GM19452 (cell line): ENCODE data around the gene PBLD.
"Not testable (repeated sequence)": the region's sequence is repeated elsewhere in the genome, so short reads cannot be mapped to it uniquely, and the experiment has no call there.

Experiments used
- ATAC-seq: cut with Tn5 transposase; IDR thresholded peaks from one replicate; pipeline ENCODE4 v1.9.1; 2021; ENCODE audit not compliant: unreplicated experiment

PBLD gene

GRCh38 chr10:68284062-68285001 is 48.4 kb downstream of the PBLD start:
- ATAC-seq: no peak

GRCh38 chr10:68280758-68281157 is 52.0 kb downstream of the PBLD start:
- no peak for ATAC-seq

DNA sequence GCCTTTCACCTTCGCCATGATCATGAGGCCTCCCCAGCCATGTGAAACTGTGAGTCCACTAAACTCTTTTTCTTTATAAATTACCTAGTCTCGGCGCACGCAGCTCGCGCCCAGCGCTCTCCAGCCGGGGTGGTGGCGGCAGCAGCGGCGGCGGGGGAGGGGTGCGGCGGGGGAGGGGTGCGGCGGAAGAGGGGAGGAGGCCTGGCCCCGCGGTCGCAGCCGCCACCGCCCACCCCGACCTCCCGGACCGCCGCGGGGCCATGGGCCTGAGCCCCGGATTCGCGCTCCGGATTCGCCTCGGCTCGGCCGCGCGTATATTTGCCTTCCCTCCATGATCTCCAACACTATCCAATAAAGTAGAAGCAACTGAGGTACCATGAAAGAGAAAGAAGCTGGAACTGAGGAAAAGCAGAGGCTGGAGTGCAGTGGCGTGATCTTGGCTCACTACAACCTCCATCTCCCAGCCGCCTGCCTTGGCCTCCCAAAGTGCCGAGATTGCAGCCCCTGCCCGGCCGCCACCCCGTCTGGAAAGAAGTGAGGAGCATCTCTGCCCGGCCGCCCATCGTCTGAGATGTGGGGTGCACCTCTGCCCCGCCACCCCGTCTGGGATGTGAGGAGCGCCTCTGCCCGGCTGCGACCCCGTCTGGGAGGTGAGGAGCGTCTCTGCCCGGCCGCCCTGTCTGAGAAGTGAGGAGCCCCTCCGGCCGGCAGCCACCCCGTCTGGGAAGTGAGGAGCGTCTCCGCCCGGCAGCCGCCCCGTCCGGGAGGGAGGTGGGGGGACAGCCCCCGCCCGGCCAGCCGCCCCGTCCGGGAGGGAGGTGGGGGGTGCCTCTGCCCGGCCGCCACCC is 53.6 kb downstream of the PBLD start:
- not testable (repeated sequence) for ATAC-seq

GRCh38 chr10:68277814-68278213 is 54.9 kb downstream of the PBLD start:
- not testable (repeated sequence) for ATAC-seq

DNA sequence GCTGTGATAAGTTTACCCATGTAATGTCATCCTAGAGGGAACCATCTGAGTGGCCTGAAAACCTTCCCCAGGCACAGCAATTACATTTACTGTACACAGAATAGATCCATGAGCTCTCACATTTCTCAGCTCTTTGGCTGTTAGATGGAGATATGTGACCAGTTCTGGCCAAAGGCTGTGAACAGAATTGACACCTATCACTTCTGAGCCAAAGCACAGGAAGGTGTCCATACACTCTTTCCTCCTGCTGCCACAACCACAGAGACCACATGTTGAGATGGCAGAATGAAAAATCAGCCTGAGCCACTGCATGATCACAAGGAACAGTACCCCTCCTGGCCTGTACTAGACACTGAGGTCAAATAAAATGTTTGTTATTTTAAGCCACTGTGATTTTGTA is 56.5 kb downstream of the PBLD start:
- ATAC-seq: no peak

DNA sequence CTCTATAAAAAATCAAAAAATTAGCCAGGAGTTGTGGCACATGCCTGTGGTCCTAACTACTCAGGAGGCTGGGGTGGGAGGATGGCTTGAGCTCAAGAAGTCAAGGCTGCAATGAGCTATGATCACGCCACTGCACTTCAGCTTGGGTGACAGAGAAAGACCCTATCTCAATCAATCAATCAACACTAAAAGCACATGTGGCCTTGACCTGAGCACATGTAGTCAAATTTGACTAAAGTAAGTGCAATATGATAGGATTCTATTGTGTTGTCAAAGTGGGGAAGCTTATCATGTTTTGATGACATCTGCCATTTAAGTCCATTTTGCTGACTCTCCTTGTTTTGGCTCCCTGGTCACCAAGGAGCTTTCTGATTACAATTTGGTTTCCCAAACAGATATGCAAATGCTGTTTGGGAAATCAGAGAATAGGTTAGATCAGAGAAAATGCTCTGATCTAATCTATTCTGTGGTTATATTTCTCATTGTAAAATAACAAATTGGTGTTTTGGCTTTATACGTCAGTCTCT is 57.1 kb downstream of the PBLD start:
- no peak for ATAC-seq

DNA sequence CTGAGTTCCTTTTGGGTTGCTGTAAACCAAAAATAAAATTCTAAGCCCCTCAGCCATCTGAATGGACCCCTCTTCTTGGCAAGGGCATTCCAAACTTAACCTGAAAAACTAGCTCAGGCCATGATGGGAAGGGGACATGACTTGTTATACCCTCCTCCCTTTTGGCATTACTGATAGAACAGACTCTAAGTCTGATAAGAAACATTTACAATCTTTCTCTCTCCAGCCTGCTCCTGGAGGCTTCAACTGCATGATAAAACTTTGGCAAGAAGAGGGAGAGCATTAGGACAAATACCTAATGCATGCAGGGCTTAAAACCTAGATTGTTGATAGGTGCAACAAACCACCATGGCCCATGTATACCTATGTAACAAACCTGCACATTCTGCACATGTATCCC is 59.9 kb downstream of the PBLD start:
- ATAC-seq: no peak

GRCh38 chr10:68271196-68271882 is 61.4 kb downstream of the PBLD start:
- no peak for ATAC-seq

DNA sequence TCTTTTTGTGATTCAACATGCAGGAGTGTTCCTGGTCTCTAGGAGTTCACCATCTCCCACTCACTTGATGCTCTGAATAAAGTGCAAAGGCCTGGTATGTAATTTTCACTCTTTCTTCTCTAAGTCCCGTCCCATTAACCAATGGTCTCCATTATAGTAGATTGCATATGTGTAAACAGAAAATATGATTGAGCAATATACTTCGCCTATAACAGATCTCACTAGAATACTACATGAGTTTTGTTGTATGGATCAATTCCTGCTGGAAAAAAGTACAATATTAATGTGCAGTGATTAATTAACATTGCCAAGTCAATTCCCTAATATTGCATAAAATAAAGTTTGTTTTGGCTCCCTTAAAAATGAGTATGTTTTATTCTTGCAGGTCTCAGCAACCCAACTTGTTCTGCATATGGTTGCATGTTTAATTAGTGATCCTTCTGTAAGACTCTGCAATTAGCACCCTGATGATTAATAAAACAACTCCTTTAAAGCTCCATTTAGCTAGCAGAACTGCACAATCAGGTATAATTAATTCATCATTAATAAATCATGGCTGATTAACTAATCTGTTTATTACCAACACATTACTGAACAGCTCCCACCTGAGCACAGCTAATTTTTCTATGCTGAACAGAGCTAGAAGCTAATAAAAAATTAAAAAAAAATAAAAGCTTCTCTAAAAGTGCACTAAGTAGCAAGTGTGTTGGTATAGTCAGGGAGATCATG is 63.0 kb downstream of the PBLD start:
- ATAC-seq: no peak

GRCh38 chr10:68261132-68261856 is 71.4 kb downstream of the PBLD start:
- no peak for ATAC-seq

DNA sequence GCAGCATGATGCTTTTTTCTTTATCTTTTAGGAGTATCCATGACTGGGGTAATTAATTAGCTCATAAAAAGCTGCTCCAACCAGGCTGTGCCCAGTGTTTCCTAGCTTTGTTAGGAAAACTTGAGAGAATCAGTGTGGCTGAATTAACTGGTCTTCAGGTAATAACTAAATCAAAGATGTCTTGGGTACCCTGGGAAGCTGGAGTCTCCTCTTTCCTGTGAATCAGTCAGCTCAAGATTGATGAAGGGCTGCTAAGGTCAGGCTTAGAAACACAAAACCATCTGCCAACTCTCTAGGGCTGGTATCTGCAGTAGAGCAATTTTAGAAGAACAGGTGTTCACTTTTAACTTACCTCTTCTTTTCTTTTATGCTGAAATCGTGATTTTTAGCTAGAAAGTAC is 79.4 kb downstream of the PBLD start:
- no peak for ATAC-seq

- ATAC-seq: no peak
These were observed 80.9 kb downstream of the PBLD start for GRCh38 chr10:68251625-68252495.

DNA sequence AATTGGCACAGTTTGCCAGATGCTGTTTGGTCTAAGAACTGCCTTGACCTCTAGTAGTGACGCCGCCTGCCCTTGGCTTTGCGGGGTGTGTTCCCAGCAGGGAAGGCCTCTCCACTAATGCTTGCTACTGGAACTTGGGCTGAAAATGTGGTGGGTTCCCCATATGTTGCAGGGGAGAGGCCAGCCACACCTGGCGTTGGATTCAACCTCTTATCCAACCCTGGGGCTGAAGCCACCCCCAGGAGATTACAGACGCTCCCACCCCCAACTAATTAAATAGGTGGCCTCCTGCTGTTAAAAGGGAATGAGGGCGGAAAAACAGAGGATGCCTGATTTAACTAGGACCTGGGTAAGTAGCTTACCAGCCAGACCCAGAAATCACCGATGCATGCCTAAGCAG is 81.6 kb downstream of the PBLD start:
- ATAC-seq: no peak

GRCh38 chr10:68249297-68249696 is 83.4 kb downstream of the PBLD start:
- ATAC-seq: no peak

- ATAC-seq: no peak
These were observed 84.8 kb downstream of the PBLD start for GRCh38 chr10:68247931-68248330.

DNA sequence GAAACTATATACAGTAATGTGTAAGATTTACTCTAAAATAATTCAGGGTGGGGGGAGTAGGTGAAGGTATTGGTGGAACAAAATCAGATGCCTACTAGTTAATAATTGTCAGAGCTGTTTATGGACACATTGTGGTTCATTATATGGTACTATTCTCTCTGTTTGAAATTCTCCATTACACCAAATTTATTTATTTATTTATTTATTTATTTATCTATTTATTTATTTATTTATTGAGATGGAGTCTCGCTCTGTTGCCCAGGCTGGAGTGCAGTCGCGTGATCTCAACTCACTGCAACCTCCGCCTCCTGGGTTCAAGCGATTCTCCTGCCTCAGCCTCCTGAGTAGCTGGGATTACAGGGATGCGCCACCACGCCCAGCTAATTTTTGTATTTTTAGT is 86.3 kb downstream of the PBLD start:
- ATAC-seq: not testable (repeated sequence)

DNA sequence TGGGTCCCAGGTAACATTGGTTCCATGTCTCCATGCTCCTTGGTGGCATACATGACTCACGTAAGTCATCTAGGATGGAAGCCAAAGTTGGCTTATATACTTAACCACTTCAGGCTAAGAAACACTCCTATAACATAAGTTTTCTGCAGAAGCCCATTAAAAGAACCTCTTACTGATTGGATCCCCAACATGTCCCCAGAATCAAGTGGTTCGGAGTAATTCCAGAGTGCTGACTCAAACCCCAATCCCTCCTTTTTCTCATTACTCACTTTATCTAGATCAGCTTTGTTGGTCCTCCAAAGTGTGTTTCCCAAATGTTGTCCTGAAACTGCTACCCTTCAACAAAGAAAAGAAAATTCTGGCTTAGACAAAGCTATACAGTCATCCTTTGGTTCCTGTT is 90.7 kb downstream of the PBLD start:
- ATAC-seq: no peak

DNA sequence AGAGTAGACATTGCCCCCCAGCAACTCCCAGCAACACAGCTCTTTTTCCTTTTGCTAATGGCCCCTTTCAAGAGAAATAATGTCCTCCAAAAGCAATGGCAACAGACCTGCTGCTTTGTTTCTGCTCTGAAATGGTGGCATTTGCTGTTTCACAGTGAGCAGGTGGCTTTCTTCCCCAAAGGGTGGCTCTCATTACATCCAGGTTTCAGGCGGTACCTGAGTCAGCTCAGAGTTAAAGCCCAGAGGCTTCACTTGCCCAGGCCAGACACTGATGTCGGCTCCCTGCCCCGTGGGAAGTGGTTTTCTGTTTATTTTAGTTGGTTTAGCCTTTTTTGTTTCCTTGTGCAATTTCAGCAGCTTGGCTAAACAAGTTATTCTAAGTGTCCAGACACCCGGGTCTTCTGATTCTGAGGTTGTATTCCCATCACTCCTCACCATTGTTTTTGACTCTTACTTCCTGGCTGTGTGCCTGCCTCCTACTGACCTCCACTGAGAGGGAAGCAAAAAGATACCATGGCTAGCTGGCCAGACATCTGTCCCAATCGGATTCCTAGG is 93.1 kb downstream of the PBLD start:
- no peak for ATAC-seq

DNA sequence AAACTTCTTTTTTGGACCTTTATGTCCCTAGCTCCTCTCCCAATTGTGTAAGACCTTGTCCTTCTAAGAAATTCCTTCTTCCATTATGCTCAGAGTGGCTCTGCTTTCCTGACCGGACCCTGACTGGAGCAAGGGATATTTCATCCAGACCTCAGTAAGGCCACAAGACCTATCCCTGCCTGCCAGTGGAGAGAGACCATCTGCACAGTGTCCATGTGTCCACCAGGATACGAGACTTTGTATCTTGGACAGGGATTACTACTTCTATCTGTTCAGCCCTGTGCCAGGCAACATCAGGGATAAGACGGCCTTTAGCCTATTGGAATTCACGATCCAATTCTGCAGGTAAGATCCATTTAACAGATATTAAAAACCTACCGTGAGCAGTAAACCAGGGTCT is 93.7 kb downstream of the PBLD start:
- no peak for ATAC-seq
